Measurements from ENCODE around the gene POLR3A. TPM values are rescaled to one million over a fixed set of nuclear protein-coding genes. Genes with fewer than 3 reads are reported as not detected.

Gene POLR3A
- total RNA-seq, 1 experiment from 2014 or later = 38.0 TPM

GRCh38 chr10:78071857-78072179 lies 42.5 kb upstream of the POLR3A start:
- H2BK20ac ChIP-seq (ENCODE audit: low read depth, low read length, poor library complexity, severe bottlenecking) = no peak overlapping the region
- Mint-ChIP-seq H3K4me3 (no peak overlapping the region), H3K27me3 (ENCODE audit: low read depth) (peaks cover 1% of the 10 kb centered on the region), H3K27ac (no peak overlapping the region), H3K9me3 (peaks cover 29 to 32% of the 10 kb centered on the region in 2 experiments), H3K4me1 (peaks cover 4% of the 10 kb centered on the region in 2 experiments), H3K36me3 (ENCODE audit: insufficient read depth in 1 of 3, low read depth in 3 of 3) (peaks cover 10 to 19% (median 10%) of the 10 kb centered on the region in 3 experiments)
- no peaks in the 10 kb centered on the region for H3K9me3 ChIP-seq (ENCODE audit: control insufficient read depth, low read depth, low read length)
- TF ChIP-seq CTCF (conservative IDR thresholded peaks at IDR 0.05) = no peak
- no peak overlapping the region for H4K5ac ChIP-seq (ENCODE audit: insufficient read length, low read depth, low read length)
- H4K20me1 ChIP-seq (ENCODE audit: control insufficient read depth, insufficient read depth, insufficient read length) = no peaks in the 10 kb centered on the region
- H3K4ac ChIP-seq (ENCODE audit: low read depth, low read length) = no peak overlapping the region
- H3K4me2 ChIP-seq (ENCODE audit: insufficient read depth, insufficient read length, low read length) = no peak overlapping the region
- no peaks in the 10 kb centered on the region; the same call in 1 of the 2 replicates for H3K4me1 ChIP-seq (ENCODE audit: insufficient read depth, low read length)
- H2AFZ ChIP-seq (ENCODE audit: low read length) = no peak overlapping the region
- no peaks in the 10 kb centered on the region for H3K79me1 ChIP-seq (ENCODE audit: insufficient read depth, low read depth, low read length, poor library complexity, severe bottlenecking)
- H3K23ac ChIP-seq (ENCODE audit: insufficient read length, low read depth, low read length) = no peak overlapping the region
- no peak overlapping the region for H3K9ac ChIP-seq (ENCODE audit: extremely low read depth, insufficient read length, low read length)
- no peak overlapping the region for H4K8ac ChIP-seq (replicated peaks; ENCODE audit: insufficient read length, low read depth, low read length)
- no peaks in the 10 kb centered on the region for H3K23me2 ChIP-seq (ENCODE audit: insufficient read length, low read depth, low read length, poor library complexity, severe bottlenecking)
- no peak overlapping the region for H2AK5ac ChIP-seq (ENCODE audit: insufficient read length, low read length)
- H2BK12ac ChIP-seq (ENCODE audit: insufficient read length, low read depth, low read length) = no peak overlapping the region
- H2BK15ac ChIP-seq (ENCODE audit: low read depth, low read length) = no peak overlapping the region
- H3K18ac ChIP-seq (ENCODE audit: insufficient read length, low read depth, low read length) = no peak overlapping the region
- DNase-seq = no peak
- H3K14ac ChIP-seq (ENCODE audit: insufficient read depth, low read length) = no peak overlapping the region; the same call in 1 of the 2 replicates
- no peak overlapping the region for H4K91ac ChIP-seq (ENCODE audit: insufficient read length, low read depth, low read length)
- H3T11ph ChIP-seq (ENCODE audit: low read length) = no peak overlapping the region
- H2BK120ac ChIP-seq (ENCODE audit: low read depth, low read length, poor library complexity, severe bottlenecking) = no peak overlapping the region
- H3K27me3 ChIP-seq (ENCODE audit: insufficient read depth, low read length) = no peaks in the 10 kb centered on the region
- WGBS (ENCODE audit: extremely low coverage, insufficient read length, low lambda C conversion rate) = no CpG with 5 or more reads among the region's 4 CpGs
- H3K79me2 ChIP-seq (ENCODE audit: insufficient read depth, low read length) = no peaks in the 10 kb centered on the region
- H2BK5ac ChIP-seq (ENCODE audit: insufficient read length, low read length) = no peak overlapping the region
- H3K56ac ChIP-seq (ENCODE audit: insufficient read length, low read depth, low read length) = no peak overlapping the region
- no peak overlapping the region for H3K27ac ChIP-seq (ENCODE audit: insufficient read length, low read depth, low read length)
